GM10266 (cell line): ENCODE measurements around the gene PRKN.

ENCODE experiments used
- DNase-seq: peaks from one replicate; pipeline ENCODE4 v3.0.0; 2012; ENCODE audit errors: extremely low spot score
- CTCF ChIP-seq: IDR thresholded peaks from 2 replicates; pipeline ENCODE4 v1.5.1; 2012; ENCODE audit warnings: mild to moderate bottlenecking, low read depth; ENCODE audit not compliant: control insufficient read depth, insufficient read depth; ENCODE audit errors: missing control alignments

Gene PRKN

DNA sequence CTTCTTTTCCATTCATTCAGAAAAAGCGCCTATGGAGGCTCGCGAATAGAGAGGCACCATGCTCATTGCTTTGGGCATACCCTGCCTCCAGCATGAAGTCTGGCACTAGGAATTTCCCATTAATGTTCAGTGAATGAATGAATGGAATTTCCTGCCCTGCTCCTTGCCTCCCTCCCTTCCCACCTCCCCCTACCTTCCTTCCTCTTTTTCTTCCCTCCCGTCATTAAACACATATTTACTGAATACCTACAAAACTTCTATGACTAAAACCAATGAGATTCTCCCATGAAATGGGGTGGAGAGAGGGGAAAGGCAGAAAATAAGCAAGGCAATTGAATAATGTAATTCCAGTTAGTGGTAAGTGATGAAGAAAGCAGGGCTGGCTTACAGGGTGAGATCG is 1239.9 kb downstream of the PRKN start:
- TF ChIP-seq CTCF = no peak
- no peak for DNase-seq

DNA sequence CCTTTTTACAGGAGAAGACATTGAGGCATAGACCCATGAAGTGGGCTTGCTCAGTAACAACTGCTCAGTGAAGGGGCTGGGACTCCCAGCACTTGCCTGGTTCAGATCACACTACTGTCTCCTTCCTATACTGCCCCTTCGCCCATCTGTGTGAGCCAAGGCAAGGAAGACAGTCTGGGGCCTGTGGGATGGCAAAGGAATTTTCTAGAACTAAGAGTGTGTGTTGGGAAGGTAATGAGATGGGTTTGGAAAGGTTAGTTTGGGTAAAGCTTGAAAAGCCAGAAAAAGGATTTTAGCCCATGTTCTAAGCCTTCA is 1240.4 kb downstream of the PRKN start:
- DNase-seq = no peak
- no peak for TF ChIP-seq CTCF

DNA sequence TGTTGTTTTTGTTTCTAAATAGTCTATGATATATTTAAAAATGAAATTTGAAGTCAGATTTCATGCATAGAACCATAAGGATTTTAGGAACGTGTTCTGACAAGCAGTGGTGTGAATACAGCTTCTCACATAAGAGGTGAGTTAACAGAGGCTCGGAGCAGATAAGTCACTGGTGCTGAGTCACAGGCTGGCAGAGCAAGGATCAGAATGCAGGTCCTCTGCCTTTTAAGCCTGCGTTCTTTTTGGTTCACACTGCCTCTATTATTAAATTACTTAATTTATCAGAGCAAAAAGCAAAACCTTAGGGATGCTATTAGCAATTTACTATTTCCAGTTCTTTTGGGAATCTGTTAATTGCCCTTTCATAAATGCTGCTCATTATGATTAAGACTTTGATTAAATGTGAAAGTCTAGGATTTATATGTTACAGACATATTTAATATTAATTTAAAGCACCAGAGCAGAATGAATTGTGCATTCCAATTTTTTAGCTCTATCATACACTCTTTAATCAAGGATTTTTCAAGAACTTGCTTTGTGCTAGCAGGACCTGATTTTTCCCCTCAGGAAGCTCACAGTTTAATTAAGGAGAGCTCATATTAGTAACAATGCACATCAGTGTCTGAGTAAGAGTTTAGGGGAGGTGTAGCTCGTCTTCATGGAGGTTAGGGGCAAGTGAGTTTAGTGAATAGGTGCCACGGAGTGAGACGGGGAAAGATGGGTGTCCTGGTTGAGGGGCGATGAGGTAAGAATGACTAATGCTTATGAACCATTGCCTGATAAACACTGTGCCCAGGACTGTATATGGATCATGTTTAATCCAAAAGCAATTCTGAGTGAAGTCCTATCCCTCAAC is 1241.0 kb downstream of the PRKN start:
- no peak for DNase-seq
- TF ChIP-seq CTCF = no peak

- DNase-seq = no peak
These were observed 1245.1 kb downstream of the PRKN start for GRCh38 chr6:161482517-161482858.

DNA sequence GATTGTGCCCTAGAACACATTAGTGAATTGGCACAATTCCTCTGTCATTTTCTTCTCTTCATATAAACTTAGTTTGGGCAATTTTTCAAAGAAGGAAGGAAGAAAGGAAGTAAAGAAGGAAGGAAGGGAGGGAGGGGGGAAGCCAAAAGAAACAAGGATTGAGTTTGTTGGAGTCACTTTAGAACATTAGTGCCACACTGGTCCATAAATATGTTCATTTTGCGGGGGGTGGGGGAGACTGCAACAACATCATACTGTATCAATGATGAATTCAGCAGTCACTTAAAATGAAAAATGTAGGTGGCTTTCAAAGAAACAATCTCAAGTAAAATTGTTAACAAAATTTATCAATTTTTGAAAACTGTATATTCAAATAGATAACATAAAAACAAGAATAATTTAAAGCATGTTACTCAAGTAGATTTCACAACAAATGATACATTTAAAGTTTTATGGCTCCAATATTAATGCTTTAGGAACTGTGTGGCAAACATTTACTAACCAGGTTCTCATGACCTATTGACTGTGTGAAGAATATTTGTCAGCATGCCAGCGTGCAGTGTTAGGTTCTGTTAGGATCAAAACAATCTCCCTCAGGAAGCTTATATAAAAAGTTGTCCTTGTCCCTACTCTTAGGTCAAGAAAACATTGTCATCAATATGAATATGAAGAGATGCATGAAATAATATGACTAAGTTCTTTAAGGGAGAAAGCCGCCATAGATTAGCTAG is 1245.6 kb downstream of the PRKN start:
- DNase-seq = no peak
- no peak for TF ChIP-seq CTCF

More at GRCh38 chr6:161482517-161482858, 1245.1 kb downstream of the PRKN start:
- TF ChIP-seq CTCF = no peak

DNA sequence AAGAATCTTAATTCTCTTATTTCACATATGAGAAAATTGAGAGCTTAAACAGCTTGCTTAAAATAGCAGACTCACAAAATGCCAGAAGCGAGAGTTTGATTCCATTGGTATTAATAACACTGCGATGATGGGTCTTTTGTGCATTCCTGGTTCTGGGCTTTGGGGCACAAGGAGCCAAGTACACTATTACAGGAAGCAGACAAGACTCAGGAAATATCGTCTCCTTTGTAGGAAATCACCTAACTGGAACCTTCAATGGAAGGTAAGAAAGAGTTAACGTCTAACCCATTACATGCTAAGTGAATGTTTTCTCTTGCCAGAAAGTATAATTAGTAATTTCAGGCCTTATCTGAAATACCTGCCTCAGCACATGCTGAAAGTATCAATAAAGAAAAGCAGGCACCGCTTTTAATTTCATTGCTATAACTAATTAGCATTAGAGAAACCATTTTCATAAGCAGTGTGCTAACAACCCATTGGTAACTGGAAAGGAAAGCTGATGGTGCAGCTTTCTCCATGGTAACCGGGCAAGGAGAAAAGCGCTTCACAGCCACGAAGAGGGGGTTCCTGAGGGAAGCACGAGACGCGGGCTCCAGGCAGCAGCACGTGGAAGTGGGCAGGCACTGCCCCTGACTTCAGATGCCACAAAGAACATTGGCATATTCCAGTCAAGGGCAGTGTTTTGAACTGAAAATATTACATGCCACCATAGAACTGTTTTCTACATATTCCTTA is 1247.0 kb downstream of the PRKN start:
- TF ChIP-seq CTCF = no peak
- no peak for DNase-seq

DNA sequence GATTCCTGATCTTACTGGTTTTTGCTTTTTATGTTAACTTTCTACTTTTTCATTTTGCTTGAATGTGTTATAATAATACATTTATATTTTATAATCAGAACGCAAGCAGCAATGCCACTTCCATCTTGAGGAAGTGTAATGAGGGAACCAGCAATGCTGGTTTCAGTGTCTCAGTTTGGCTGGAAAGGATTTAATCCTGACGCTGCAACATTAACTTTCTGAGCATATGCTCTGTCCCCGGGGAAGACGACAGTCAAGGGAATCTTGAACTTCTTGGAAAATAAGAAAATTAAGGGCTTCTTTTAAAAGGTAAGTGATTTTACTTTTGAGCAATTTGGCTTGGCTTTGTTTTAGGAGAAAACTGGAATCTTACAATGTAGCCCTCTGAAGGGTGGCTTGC is 1248.2 kb downstream of the PRKN start:
- TF ChIP-seq CTCF = no peak
- no peak for DNase-seq
